Measurements from ENCODE around the gene SLC26A2. TPM values are rescaled to one million over a fixed set of nuclear protein-coding genes. Genes with fewer than 3 reads are reported as not detected.

SLC26A2 gene
- total RNA-seq, 1 experiment from 2014 or later, result 43.9 TPM

- Mint-ChIP-seq H3K36me3 (ENCODE audit: insufficient read depth, unreplicated experiment) (peaks cover 13% of the 10 kb centered on the region), H3K4me3 (ENCODE audit: unreplicated experiment) (no peak overlapping the region), H3K4me1 (ENCODE audit: low read depth, unreplicated experiment) (peaks cover 26% of the 10 kb centered on the region), H3K9me3 (ENCODE audit: unreplicated experiment) (no peaks in the 10 kb centered on the region), H3K27me3 (ENCODE audit: insufficient read depth, unreplicated experiment) (no peaks in the 10 kb centered on the region), H3K27ac (ENCODE audit: unreplicated experiment) (no peak overlapping the region)
- ChIA-PET CTCF (interaction anchor here (1.3 kb wide), 1 partner anchor 80 kb away, joined by 7 read pairs; no protein-coding TSS in a partner anchor), POLR2A (interaction anchor here (1.1 kb wide), 1 partner anchor 22 kb away, joined by 3 read pairs; the partner anchor contains the start of gene SLC26A2)
- TF ChIP-seq CTCF (IDR thresholded peaks at IDR 0.05; ENCODE audit: insufficient read depth in 1 of 2, low read depth in 1 of 2, low read length in 1 of 2, severe bottlenecking in 1 of 2, unreplicated experiment in 1 of 2), result no peak
- H3K36me3 ChIP-seq (ENCODE audit: control insufficient read depth, insufficient read depth, low read length), result peaks cover 3% of the 10 kb centered on the region
- H3K9me3 ChIP-seq, result no peaks in the 10 kb centered on the region
- no peaks in the 10 kb centered on the region for H3K27me3 ChIP-seq (replicated peaks; ENCODE audit: control insufficient read depth, insufficient read depth, low read length)
- H3K4me1 ChIP-seq, result peaks cover 32% of the 10 kb centered on the region
- no TSS peak for BruUV-seq (replicated peaks)
- no peak for DNase-seq
- intact Hi-C loops (cut with micrococcal nuclease; ENCODE audit: unreplicated experiment), result no loop called here
- no peak overlapping the region for H3K4me3 ChIP-seq (ENCODE audit: low read depth, low read length)
Observed at GRCh38 chr5:149982505-149982904, 21.9 kb downstream of the SLC26A2 start.

GRCh38 chr5:149988126-149988525 lies 27.6 kb downstream of the SLC26A2 start:
- Histone ChIP-seq H3K4me1 (peaks cover 26% of the 10 kb centered on the region), H3K36me3 (ENCODE audit: control insufficient read depth, insufficient read depth, low read length) (no peaks in the 10 kb centered on the region; the same call in 1 of the 2 replicates), H3K27me3 (replicated peaks; ENCODE audit: control insufficient read depth, insufficient read depth, low read length) (no peaks in the 10 kb centered on the region), H3K4me3 (ENCODE audit: low read depth, low read length) (no peak overlapping the region), H3K9me3 (no peaks in the 10 kb centered on the region)
- intact Hi-C loops (cut with micrococcal nuclease; ENCODE audit: unreplicated experiment), result no loop called here
- Mint-ChIP-seq H3K36me3 (ENCODE audit: insufficient read depth, unreplicated experiment) (no peaks in the 10 kb centered on the region), H3K27ac (ENCODE audit: unreplicated experiment) (no peak overlapping the region), H3K4me3 (ENCODE audit: unreplicated experiment) (no peak overlapping the region), H3K27me3 (ENCODE audit: insufficient read depth, unreplicated experiment) (no peaks in the 10 kb centered on the region), H3K9me3 (ENCODE audit: unreplicated experiment) (no peaks in the 10 kb centered on the region), H3K4me1 (ENCODE audit: low read depth, unreplicated experiment) (peaks cover 23% of the 10 kb centered on the region)
- no TSS peak for BruUV-seq (replicated peaks)
- ChIA-PET CTCF (interaction anchor here (1.2 kb wide), 1 partner anchor 154 kb away, joined by 4 read pairs; no protein-coding TSS in a partner anchor), POLR2A (no interaction called here)
- TF ChIP-seq CTCF (IDR thresholded peaks at IDR 0.05; ENCODE audit: insufficient read depth in 1 of 2, low read depth in 1 of 2, low read length in 1 of 2, severe bottlenecking in 1 of 2, unreplicated experiment in 1 of 2), result no peak
- peak; percentile 54 to 60 for DNase-seq

- H3K9me3 Mint-ChIP-seq (ENCODE audit: unreplicated experiment), result no peaks in the 10 kb centered on the region
- no peak overlapping the region for H3K4me3 ChIP-seq (ENCODE audit: low read depth, low read length)
- H3K27me3 ChIP-seq (replicated peaks; ENCODE audit: control insufficient read depth, insufficient read depth, low read length), result no peaks in the 10 kb centered on the region
- peaks cover 22% of the 10 kb centered on the region for H3K4me1 ChIP-seq
- peak; percentile 77 to 80 for DNase-seq
- no TSS peak for BruUV-seq (replicated peaks)
- H3K9me3 ChIP-seq, result no peaks in the 10 kb centered on the region
- ChIA-PET CTCF (interaction anchor here (0.5 to 4.7 kb wide), 16 partner anchors 10 to 334 kb away, joined by 3 to 62 read pairs (median 4); partner anchors contain the start of genes HMGXB3, SLC26A2 and TIGD6), POLR2A (interaction anchor here (1.0 kb wide), 1 partner anchor 30 kb away, joined by 3 read pairs; the partner anchor contains the start of gene SLC26A2)
- no peak overlapping the region for H3K27ac Mint-ChIP-seq (ENCODE audit: unreplicated experiment)
- no peaks in the 10 kb centered on the region for H3K27me3 Mint-ChIP-seq (ENCODE audit: insufficient read depth, unreplicated experiment)
- H3K36me3 Mint-ChIP-seq (ENCODE audit: insufficient read depth, unreplicated experiment), result peaks cover 2% of the 10 kb centered on the region
- H3K36me3 ChIP-seq (ENCODE audit: control insufficient read depth, insufficient read depth, low read length), result peaks cover 4% of the 10 kb centered on the region; the same call in 1 of the 2 replicates
- H3K4me3 Mint-ChIP-seq (ENCODE audit: unreplicated experiment), result no peak overlapping the region
- intact Hi-C loops (cut with micrococcal nuclease; ENCODE audit: unreplicated experiment), result loop anchor here (1.0 to 5.0 kb wide), 6 partner anchors 30 to 354 kb away; partner anchors contain the start of gene SLC26A2
- TF ChIP-seq CTCF (IDR thresholded peaks at IDR 0.05; ENCODE audit: insufficient read depth in 1 of 2, low read depth in 1 of 2, low read length in 1 of 2, severe bottlenecking in 1 of 2, unreplicated experiment in 1 of 2), result peak; percentile 94 to 95
- peaks cover 21% of the 10 kb centered on the region for H3K4me1 Mint-ChIP-seq (ENCODE audit: low read depth, unreplicated experiment)
Observed at GRCh38 chr5:149990518-149991376, 30.2 kb downstream of the SLC26A2 start.

All from Caco-2 (cell line).